ENCODE data around the gene MTG1. TPM values are rescaled to one million over a fixed set of nuclear protein-coding genes. Genes with fewer than 3 reads are reported as not detected.
"Not testable (repeated sequence)": the region's sequence is repeated elsewhere in the genome, so short reads cannot be mapped to it uniquely, and the experiment has no call there.

MTG1 gene
- total RNA-seq, 1 donor from 2014 or later, result 64.9 TPM

DNA sequence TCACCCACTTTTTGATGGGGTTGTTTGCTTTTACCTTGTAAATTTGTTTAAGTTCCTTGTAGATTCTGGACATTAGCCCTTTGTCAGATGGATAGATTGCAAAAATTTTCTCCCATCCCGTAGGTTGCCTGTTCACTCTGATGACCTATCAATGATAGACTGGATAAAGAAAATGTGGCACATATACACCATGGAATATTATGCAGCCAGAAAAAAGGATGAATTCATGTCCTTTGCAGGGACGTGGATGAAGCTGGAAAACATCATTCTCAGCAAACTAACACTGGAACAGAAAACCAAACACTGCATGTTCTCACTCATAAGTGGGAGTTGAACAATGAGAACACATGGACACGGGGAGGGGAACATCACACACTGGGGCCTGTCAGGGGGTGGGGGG, 75.2 kb downstream of the MTG1 start:
- intact Hi-C loops (cut with micrococcal nuclease); H3K4me1 Mint-ChIP-seq (ENCODE audit: low read depth); H3K27ac Mint-ChIP-seq; H3K36me3 Mint-ChIP-seq (ENCODE audit: low read depth); DNase-seq (ENCODE audit: low spot score); H3K27me3 Mint-ChIP-seq (ENCODE audit: insufficient read depth); H3K4me3 Mint-ChIP-seq; H3K9me3 Mint-ChIP-seq: not testable (repeated sequence)

DNA sequence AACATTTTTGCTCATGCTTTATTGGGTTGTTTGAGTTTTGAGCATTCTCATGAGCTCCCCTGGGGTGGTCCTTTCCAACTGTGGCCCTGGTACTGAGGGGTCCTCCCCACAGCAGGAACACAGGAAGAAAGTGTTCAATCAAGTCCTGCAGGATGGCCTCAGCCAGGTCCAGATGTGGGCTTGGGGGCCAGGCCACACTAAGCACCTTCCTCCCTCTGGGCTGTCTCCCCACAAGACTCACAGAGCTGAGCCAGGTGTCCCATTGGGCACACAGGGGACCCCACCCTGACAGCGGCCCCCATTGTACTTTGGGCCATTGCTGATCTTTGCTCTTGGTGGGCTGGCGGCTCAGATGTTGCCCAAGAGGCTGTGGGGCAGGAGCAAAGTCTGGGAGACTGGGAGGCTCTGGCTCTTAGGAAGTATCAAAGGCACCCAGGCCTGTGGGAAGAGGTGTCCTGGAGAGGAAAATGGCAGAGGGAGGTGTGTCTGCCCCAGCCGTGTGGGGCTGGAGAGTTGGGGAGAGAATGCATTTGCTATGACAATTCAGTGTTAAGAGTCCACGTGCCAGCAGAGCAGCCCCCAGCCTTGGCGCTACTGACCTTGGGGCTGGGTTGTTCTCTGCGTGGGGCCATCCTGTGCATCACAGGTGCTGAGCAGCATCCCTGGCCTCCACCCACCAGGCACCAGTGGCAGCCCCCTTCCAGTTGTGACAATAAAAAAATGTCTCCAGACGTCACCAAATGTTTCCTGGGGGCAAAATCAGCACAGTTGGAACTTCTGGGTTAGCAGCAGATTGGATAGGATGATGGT, 77.5 kb downstream of the MTG1 start:
- no peak for DNase-seq (ENCODE audit: low spot score)
- H3K4me3 Mint-ChIP-seq, result no peak overlapping the region

More for the DNA sequence above, 77.5 kb downstream of the MTG1 start:
- Mint-ChIP-seq H3K4me1 (ENCODE audit: low read depth) (peaks cover 17% of the 10 kb centered on the region), H3K27me3 (ENCODE audit: insufficient read depth) (no peaks in the 10 kb centered on the region), H3K36me3 (ENCODE audit: low read depth) (no peaks in the 10 kb centered on the region), H3K27ac (no peak overlapping the region), H3K9me3 (no peaks in the 10 kb centered on the region)
- intact Hi-C loops (cut with micrococcal nuclease), result no loop called here

Other genes starting within 250 kb of the MTG1 start
- gene KNDC1, start 233.9 kb upstream of the MTG1 start, total RNA-seq, result 0.22 and 0.54 TPM in 2 replicates
- 0.17 TPM in 1 of 2 replicates, not detected in the other for gene UTF1, start 163.9 kb upstream of the MTG1 start, total RNA-seq
- not detected in 2 replicates for gene VENTX, start 156.3 kb upstream of the MTG1 start, total RNA-seq
- 133 and 138 TPM in 2 replicates for gene ADAM8, start 117.3 kb upstream of the MTG1 start, total RNA-seq
- 57.6 and 65.0 TPM in 2 replicates for gene TUBGCP2, start 85.3 kb upstream of the MTG1 start, total RNA-seq
- gene ZNF511, start 85.2 kb upstream of the MTG1 start, total RNA-seq, result 69.6 and 76.3 TPM in 2 replicates
- gene CALY, start 57.3 kb upstream of the MTG1 start, total RNA-seq, result not detected in 2 replicates
- gene PRAP1, start 46.8 kb upstream of the MTG1 start, total RNA-seq, result not detected in 2 replicates
- gene FUOM, start 36.1 kb upstream of the MTG1 start, total RNA-seq, result 45.4 and 51.8 TPM in 2 replicates
- 69.3 and 69.6 TPM in 2 replicates for gene ECHS1, start 20.8 kb upstream of the MTG1 start, total RNA-seq
- 6.6 and 7.5 TPM in 2 replicates for gene PAOX, start 14.9 kb upstream of the MTG1 start, total RNA-seq
- not detected in 2 replicates for gene SPRN, start 30.5 kb downstream of the MTG1 start, total RNA-seq
- 1.2 and 1.5 TPM in 2 replicates for gene SCART1, start 59.8 kb downstream of the MTG1 start, total RNA-seq
- gene CYP2E1, start 133.2 kb downstream of the MTG1 start, total RNA-seq, result 0.52 TPM in 1 of 2 replicates, not detected in the other
- 0.24 and 0.34 TPM in 2 replicates for gene SYCE1, start 171.4 kb downstream of the MTG1 start, total RNA-seq
- 0.20 and 0.21 TPM in 2 replicates for gene FRG2B, start 232.6 kb downstream of the MTG1 start, total RNA-seq